Measurements from ENCODE around the gene TMEM119. TPM values are rescaled to one million over a fixed set of nuclear protein-coding genes. Genes with fewer than 3 reads are reported as not detected.

The TMEM119 gene
- total and polyA plus RNA-seq, 10 of the 15 experiments (the other 5 are each of a cell fraction or from before 2014, with no cell fraction given) = 0.11 to 0.44 (median 0.19) TPM; not detected in 5

DNA sequence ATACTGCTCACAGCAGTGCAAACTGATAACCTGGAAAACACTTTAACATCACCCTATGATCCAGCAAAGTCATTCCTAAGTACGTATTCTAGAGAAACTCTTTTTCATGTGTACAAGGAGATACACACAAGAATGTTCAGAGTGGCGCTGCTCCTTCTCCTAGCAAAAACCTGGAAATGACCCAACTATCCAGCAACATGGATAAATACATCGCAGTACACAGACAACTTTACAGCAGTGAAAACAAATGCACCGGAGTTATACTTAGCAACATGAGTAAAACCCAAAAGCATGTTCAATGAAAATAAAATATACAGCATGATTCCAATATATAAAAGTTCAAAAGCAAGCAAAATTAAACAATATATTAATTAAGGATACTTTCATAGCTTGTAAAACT, 55.6 kb downstream of the TMEM119 start:
- ChIA-PET RAD21 (ENCODE audit: unreplicated experiment) (interaction anchor here (2.6 to 2.7 kb wide), 3 partner anchors 18 to 75 kb away, joined by 10 to 13 read pairs (median 11); partner anchors contain the start of gene SART3), SMC1A (ENCODE audit: uncharacterized antibody, unreplicated experiment) (interaction anchor here (0.9 to 1.4 kb wide), 2 partner anchors 28 to 118 kb away, joined by 3 read pairs; no protein-coding TSS in a partner anchor), CTCF (interaction anchor here (1.4 to 2.2 kb wide), 4 partner anchors 11 to 26 kb away, joined by 3 to 9 read pairs (median 4); partner anchors contain the start of gene ISCU), POLR2A (interaction anchor here (0.6 to 2.0 kb wide), 4 partner anchors 14 to 76 kb away, joined by 5 to 8 read pairs (median 6); partner anchors contain the start of gene ISCU)
- peaks cover 16 to 57% of the 10 kb centered on the region in 2 experiments for H3K36me3 ChIP-seq (ENCODE audit: control insufficient read depth in 2 of 2, insufficient read depth in 2 of 2, low read length in 1 of 2)
- DNase-seq (ENCODE audit: low read depth, low spot score) (no peak), FAIRE-seq (no peak), ATAC-seq (no peak)
- H2AFZ ChIP-seq (ENCODE audit: control insufficient read depth, low read depth, low read length) = no peak overlapping the region
- H3K4me2 ChIP-seq (ENCODE audit: control insufficient read depth, insufficient read depth) = peak overlapping the region; percentile 84
- intact Hi-C loops (cut with micrococcal nuclease; ENCODE audit: unreplicated experiment) (no loop called here), in situ Hi-C loops (cut with MboI) (no loop called here)
- TF ChIP-seq MEF2B (IDR thresholded peaks at IDR 0.05; ENCODE audit: partially characterized antibody, poor library complexity, severe bottlenecking) (no peak), RBBP5 (conservative IDR thresholded peaks at IDR 0.05) (no peak), MTA2 (IDR thresholded peaks at IDR 0.05; ENCODE audit: low read depth) (no peak), RAD51 (IDR thresholded peaks at IDR 0.05) (no peak), ZNF274 (IDR thresholded peaks at IDR 0.05; ENCODE audit: insufficient read depth, insufficient read length) (no peak), EGR1 (IDR thresholded peaks at IDR 0.05; ENCODE audit: borderline replicate concordance in 1 of 2, low read depth in 2 of 2, low read length in 2 of 2) (no peak), HCFC1 (IDR thresholded peaks at IDR 0.05; ENCODE audit: low read length) (no peak), BMI1 (IDR thresholded peaks at IDR 0.05; ENCODE audit: borderline replicate concordance) (no peak), IRF4 (IDR thresholded peaks at IDR 0.05; ENCODE audit: low read depth, low read length) (no peak), YY1 (IDR thresholded peaks at IDR 0.05; ENCODE audit: low read depth, low read length) (no peak)
- TF ChIP-seq, protein P1, sequence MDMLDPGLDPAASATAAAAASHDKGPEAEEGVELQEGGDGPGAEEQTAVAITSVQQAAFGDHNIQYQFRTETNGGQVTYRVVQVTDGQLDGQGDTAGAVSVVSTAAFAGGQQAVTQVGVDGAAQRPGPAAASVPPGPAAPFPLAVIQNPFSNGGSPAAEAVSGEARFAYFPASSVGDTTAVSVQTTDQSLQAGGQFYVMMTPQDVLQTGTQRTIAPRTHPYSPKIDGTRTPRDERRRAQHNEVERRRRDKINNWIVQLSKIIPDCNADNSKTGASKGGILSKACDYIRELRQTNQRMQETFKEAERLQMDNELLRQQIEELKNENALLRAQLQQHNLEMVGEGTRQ (IDR thresholded peaks at IDR 0.05; ENCODE audit: borderline replicate concordance, low read depth, low read length) = no peak
- TF ChIP-seq, protein P2, sequence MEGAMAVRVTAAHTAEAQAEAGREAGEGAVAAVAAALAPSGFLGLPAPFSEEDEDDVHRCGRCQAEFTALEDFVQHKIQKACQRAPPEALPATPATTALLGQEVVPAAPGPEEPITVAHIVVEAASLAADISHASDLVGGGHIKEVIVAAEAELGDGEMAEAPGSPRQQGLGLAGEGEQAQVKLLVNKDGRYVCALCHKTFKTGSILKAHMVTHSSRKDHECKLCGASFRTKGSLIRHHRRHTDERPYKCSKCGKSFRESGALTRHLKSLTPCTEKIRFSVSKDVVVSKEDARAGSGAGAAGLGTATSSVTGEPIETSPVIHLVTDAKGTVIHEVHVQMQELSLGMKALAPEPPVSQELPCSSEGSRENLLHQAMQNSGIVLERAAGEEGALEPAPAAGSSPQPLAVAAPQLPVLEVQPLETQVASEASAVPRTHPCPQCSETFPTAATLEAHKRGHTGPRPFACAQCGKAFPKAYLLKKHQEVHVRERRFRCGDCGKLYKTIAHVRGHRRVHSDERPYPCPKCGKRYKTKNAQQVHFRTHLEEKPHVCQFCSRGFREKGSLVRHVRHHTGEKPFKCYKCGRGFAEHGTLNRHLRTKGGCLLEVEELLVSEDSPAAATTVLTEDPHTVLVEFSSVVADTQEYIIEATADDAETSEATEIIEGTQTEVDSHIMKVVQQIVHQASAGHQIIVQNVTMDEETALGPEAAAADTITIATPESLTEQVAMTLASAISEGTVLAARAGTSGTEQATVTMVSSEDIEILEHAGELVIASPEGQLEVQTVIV (IDR thresholded peaks at IDR 0.05; ENCODE audit: borderline replicate concordance, partially characterized antibody) = no peak
- peak overlapping the region; percentile 88; the same call in 1 of the 2 replicates for H3K27ac ChIP-seq (ENCODE audit: control insufficient read depth, insufficient read depth)
- H3K4me1 ChIP-seq (ENCODE audit: control insufficient read depth, insufficient read depth, low read length) = peaks cover 23% of the 10 kb centered on the region
- H3K9ac ChIP-seq (ENCODE audit: control insufficient read depth, insufficient read depth, low read length) = no peak overlapping the region
- no peaks in the 10 kb centered on the region for H3K27me3 ChIP-seq (replicated peaks in 1 of 2; ENCODE audit: control insufficient read depth in 2 of 2, insufficient read depth in 2 of 2, low read length in 1 of 2)
- H3K4me3 ChIP-seq = no peak overlapping the region
- peaks cover 55% of the 10 kb centered on the region for H3K79me2 ChIP-seq (ENCODE audit: control insufficient read depth, insufficient read depth, low read length)
- no TSS peak for BruUV-seq (replicated peaks)
- H3K9me3 ChIP-seq (replicated peaks; ENCODE audit: control insufficient read depth, insufficient read depth, low read length) = no peaks in the 10 kb centered on the region
- WGBS (ENCODE audit: insufficient coverage, insufficient replicate concordance, low lambda C conversion rate, missing lambda C conversion rate) = 97% methylated on average over 4 of the region's 4 CpGs
- no peaks in the 10 kb centered on the region for H4K20me1 ChIP-seq (ENCODE audit: control insufficient read depth, insufficient read depth)

Small RNA genes lying within 50 kb of the gene (microRNA-seq; reads per million reads assigned to microRNA genes)
- 6.4 reads per million, percentile 35 among the genes with 10 or more reads in this experiment for gene MIR4496

Other genes starting within 250 kb of the TMEM119 start
- gene FICD, start 82.8 kb downstream of the TMEM119 start, total RNA-seq (2014; rRNA removed) = 7.3 and 7.6 TPM in 2 replicates
- gene FICD, start 82.8 kb downstream of the TMEM119 start, total RNA-seq (2014; rRNA removed; fragmentation: Illumina TruSeq; extraction: Trizol) = 4.1 and 5.1 TPM in 2 replicates
- gene FICD, start 82.8 kb downstream of the TMEM119 start, total RNA-seq (2021) = 6.2 and 7.9 TPM in 2 replicates
- 0.68 and 1.1 TPM in 2 replicates for gene FICD, start 82.8 kb downstream of the TMEM119 start, polyA plus RNA-seq (2011; rRNA removed)
- 3.3 and 3.5 TPM in 2 replicates for gene FICD, start 82.8 kb downstream of the TMEM119 start, polyA plus RNA-seq (2014; fragmentation: Illumina TruSeq; extraction: Trizol)
- gene FICD, start 82.8 kb downstream of the TMEM119 start, polyA plus RNA-seq (2014; fragmentation: Nextera tagmentation; extraction: Ambion mirVana) = 1 to 10 TPM; 3.2 to 3.3 TPM
- 3.2 and 4.8 TPM in 2 replicates for gene FICD, start 82.8 kb downstream of the TMEM119 start, polyA plus RNA-seq (2014; rRNA removed)
- 1 to 10 TPM; 8.4 to 9.4 TPM for gene FICD, start 82.8 kb downstream of the TMEM119 start, polyA plus RNA-seq (2016; fragmentation: Nextera tagmentation; extraction: Ambion mirVana)
- 157 and 179 TPM in 2 replicates for gene SART3, start 36.9 kb downstream of the TMEM119 start, total RNA-seq (2014; rRNA removed)
- 80.8 and 82.6 TPM in 2 replicates for gene SART3, start 36.9 kb downstream of the TMEM119 start, total RNA-seq (2014; rRNA removed; fragmentation: Illumina TruSeq; extraction: Trizol)
- gene SART3, start 36.9 kb downstream of the TMEM119 start, total RNA-seq (2021) = 70.2 and 70.8 TPM in 2 replicates
- 49.7 and 53.7 TPM in 2 replicates for gene SART3, start 36.9 kb downstream of the TMEM119 start, polyA plus RNA-seq (2011; rRNA removed)
- gene SART3, start 36.9 kb downstream of the TMEM119 start, polyA plus RNA-seq (2014; fragmentation: Illumina TruSeq; extraction: Trizol) = 49.3 and 52.8 TPM in 2 replicates
- gene SART3, start 36.9 kb downstream of the TMEM119 start, polyA plus RNA-seq (2014; fragmentation: Nextera tagmentation; extraction: Ambion mirVana) = 10 to 100 TPM in 1 of 2 experiments, 1 to 10 TPM in 1; 8.8 to 16.1 TPM
- 59.5 and 83.2 TPM in 2 replicates for gene SART3, start 36.9 kb downstream of the TMEM119 start, polyA plus RNA-seq (2014; rRNA removed)
- gene SART3, start 36.9 kb downstream of the TMEM119 start, polyA plus RNA-seq (2016; fragmentation: Nextera tagmentation; extraction: Ambion mirVana) = 10 to 100 TPM; 51.1 to 56.2 TPM
- 177 and 189 TPM in 2 replicates for gene ISCU, start 35.5 kb downstream of the TMEM119 start, total RNA-seq (2014; rRNA removed)
- 109 and 113 TPM in 2 replicates for gene ISCU, start 35.5 kb downstream of the TMEM119 start, total RNA-seq (2014; rRNA removed; fragmentation: Illumina TruSeq; extraction: Trizol)
- gene ISCU, start 35.5 kb downstream of the TMEM119 start, total RNA-seq (2021) = 102 and 108 TPM in 2 replicates
- 247 and 284 TPM in 2 replicates for gene ISCU, start 35.5 kb downstream of the TMEM119 start, polyA plus RNA-seq (2011; rRNA removed)
- 122 and 127 TPM in 2 replicates for gene ISCU, start 35.5 kb downstream of the TMEM119 start, polyA plus RNA-seq (2014; fragmentation: Illumina TruSeq; extraction: Trizol)
- gene ISCU, start 35.5 kb downstream of the TMEM119 start, polyA plus RNA-seq (2014; fragmentation: Nextera tagmentation; extraction: Ambion mirVana) = 10 to 100 TPM; 32.8 to 66.1 TPM
- 132 and 135 TPM in 2 replicates for gene ISCU, start 35.5 kb downstream of the TMEM119 start, polyA plus RNA-seq (2014; rRNA removed)
- 100 to 1,000 TPM; 248 to 260 TPM for gene ISCU, start 35.5 kb downstream of the TMEM119 start, polyA plus RNA-seq (2016; fragmentation: Nextera tagmentation; extraction: Ambion mirVana)
- gene SELPLG, start 35.8 kb upstream of the TMEM119 start, total RNA-seq (2014; rRNA removed) = 31.4 and 31.5 TPM in 2 replicates
- 15.2 and 17.0 TPM in 2 replicates for gene SELPLG, start 35.8 kb upstream of the TMEM119 start, total RNA-seq (2014; rRNA removed; fragmentation: Illumina TruSeq; extraction: Trizol)
- gene SELPLG, start 35.8 kb upstream of the TMEM119 start, total RNA-seq (2021) = 20.7 and 21.0 TPM in 2 replicates
- 10.6 and 24.1 TPM in 2 replicates for gene SELPLG, start 35.8 kb upstream of the TMEM119 start, polyA plus RNA-seq (2011; rRNA removed)
- 8.7 and 25.8 TPM in 2 replicates for gene SELPLG, start 35.8 kb upstream of the TMEM119 start, polyA plus RNA-seq (2014; fragmentation: Illumina TruSeq; extraction: Trizol)
- 1 to 10 TPM; 3.2 to 5.3 TPM for gene SELPLG, start 35.8 kb upstream of the TMEM119 start, polyA plus RNA-seq (2014; fragmentation: Nextera tagmentation; extraction: Ambion mirVana)
- 32.3 and 33.3 TPM in 2 replicates for gene SELPLG, start 35.8 kb upstream of the TMEM119 start, polyA plus RNA-seq (2014; rRNA removed)
- 10 to 100 TPM; 23.6 to 29.5 TPM for gene SELPLG, start 35.8 kb upstream of the TMEM119 start, polyA plus RNA-seq (2016; fragmentation: Nextera tagmentation; extraction: Ambion mirVana)
- 91.3 and 94.1 TPM in 2 replicates for gene CORO1C, start 133.4 kb upstream of the TMEM119 start, total RNA-seq (2014; rRNA removed)
- gene CORO1C, start 133.4 kb upstream of the TMEM119 start, total RNA-seq (2014; rRNA removed; fragmentation: Illumina TruSeq; extraction: Trizol) = 158 and 164 TPM in 2 replicates
- gene CORO1C, start 133.4 kb upstream of the TMEM119 start, total RNA-seq (2021) = 208 and 212 TPM in 2 replicates
- 204 and 254 TPM in 2 replicates for gene CORO1C, start 133.4 kb upstream of the TMEM119 start, polyA plus RNA-seq (2011; rRNA removed)
- 145 and 221 TPM in 2 replicates for gene CORO1C, start 133.4 kb upstream of the TMEM119 start, polyA plus RNA-seq (2014; fragmentation: Illumina TruSeq; extraction: Trizol)
- gene CORO1C, start 133.4 kb upstream of the TMEM119 start, polyA plus RNA-seq (2014; fragmentation: Nextera tagmentation; extraction: Ambion mirVana) = 10 to 100 TPM; 52.7 to 52.9 TPM
- 152 and 178 TPM in 2 replicates for gene CORO1C, start 133.4 kb upstream of the TMEM119 start, polyA plus RNA-seq (2014; rRNA removed)
- gene CORO1C, start 133.4 kb upstream of the TMEM119 start, polyA plus RNA-seq (2016; fragmentation: Nextera tagmentation; extraction: Ambion mirVana) = 100 to 1,000 TPM; 202 to 203 TPM

Measured in GM12878 (cell line).